HG02678 (cell line): ENCODE data around the gene STOML1.
"Not testable (repeated sequence)": the region's sequence is repeated elsewhere in the genome, so short reads cannot be mapped to it uniquely, and the experiment has no call there.

Experiments
- ATAC-seq: cut with Tn5 transposase; IDR thresholded peaks from one replicate; pipeline ENCODE4 v1.9.1; 2021; ENCODE audit warnings: mild to moderate bottlenecking, moderate library complexity; ENCODE audit not compliant: unreplicated experiment

Gene STOML1

GRCh38 chr15:73987681-73988444, 4.2 kb downstream of the STOML1 start:
- ATAC-seq = no peak

GRCh38 chr15:73987250-73987649, 4.8 kb downstream of the STOML1 start:
- ATAC-seq = no peak

GRCh38 chr15:73986776-73987056, 5.4 kb downstream of the STOML1 start:
- no peak for ATAC-seq

- no peak for ATAC-seq
Measured at GRCh38 chr15:73986055-73986775, 5.9 kb downstream of the STOML1 start.

GRCh38 chr15:73985101-73985873, 6.8 kb downstream of the STOML1 start:
- no peak for ATAC-seq

- no peak for ATAC-seq
Measured at GRCh38 chr15:73984208-73984979, 7.7 kb downstream of the STOML1 start.

GRCh38 chr15:73983773-73984172, 8.3 kb downstream of the STOML1 start:
- no peak for ATAC-seq

GRCh38 chr15:73983211-73983727, 8.8 kb downstream of the STOML1 start:
- no peak for ATAC-seq

GRCh38 chr15:73982222-73982962, 9.7 kb downstream of the STOML1 start:
- ATAC-seq = peak; percentile 63

- peak; percentile 23 for ATAC-seq
Measured at GRCh38 chr15:73981761-73982221, 10.3 kb downstream of the STOML1 start.

GRCh38 chr15:73979636-73980035, 12.5 kb downstream of the STOML1 start:
- no peak for ATAC-seq

GRCh38 chr15:73978896-73979295, 13.2 kb downstream of the STOML1 start:
- ATAC-seq = no peak

GRCh38 chr15:73975440-73976125, 16.5 kb downstream of the STOML1 start:
- not testable (repeated sequence) for ATAC-seq

- ATAC-seq = not testable (repeated sequence)
Measured at GRCh38 chr15:73973683-73974200, 18.4 kb downstream of the STOML1 start.

GRCh38 chr15:73972984-73973682, 19.0 kb downstream of the STOML1 start:
- ATAC-seq = no peak

- no peak for ATAC-seq
Measured at GRCh38 chr15:73969151-73969759, 22.8 kb downstream of the STOML1 start.

GRCh38 chr15:73968461-73968860, 23.6 kb downstream of the STOML1 start:
- ATAC-seq = no peak

- ATAC-seq = peak; percentile 77
Measured at GRCh38 chr15:73965758-73966113, 26.4 kb downstream of the STOML1 start.
